Activated CD4-positive, alpha-beta T cell treated with anti-CD3 and anti-CD28 coated beads, Interleukin-2, amount 10 ng/mL, durations not matched to agents 24 days and 14 days (primary cell): ENCODE data around the gene BMPER. TPM values are rescaled to one million over a fixed set of nuclear protein-coding genes. Genes with fewer than 3 reads are reported as not detected.

Experiments used
- DNase-seq: peaks from one replicate; pipeline ENCODE4 v3.0.0; 2022
- H3K27ac Mint-ChIP-seq: one replicate; pipeline ENCODE4 v1.8.0; 2022; ENCODE audit warnings: mild to moderate bottlenecking, mixed read lengths
- H3K27me3 Mint-ChIP-seq: one replicate; pipeline ENCODE4 v1.8.0; 2022; ENCODE audit warnings: mixed read lengths
- H3K36me3 Mint-ChIP-seq: one replicate; pipeline ENCODE4 v1.8.0; 2022; ENCODE audit warnings: low read depth, mild to moderate bottlenecking, mixed read lengths
- H3K4me1 Mint-ChIP-seq: one replicate; pipeline ENCODE4 v1.8.0; 2021; ENCODE audit warnings: mixed read lengths
- H3K4me3 Mint-ChIP-seq: one replicate; pipeline ENCODE4 v1.8.0; 2022; ENCODE audit warnings: mild to moderate bottlenecking, moderate library complexity, mixed read lengths
- H3K9me3 Mint-ChIP-seq: one replicate; pipeline ENCODE4 v1.8.0; 2021; ENCODE audit warnings: mixed read lengths
- intact Hi-C: fragments of 100-400 bp; cut with micrococcal nuclease; formaldehyde crosslinking; loops from one replicate; pipeline ENCODE4 v1.15.1; 2023
- total RNA-seq: library from RNA; stranded (reverse); gene quantifications from 2 replicates; pipeline ENCODE4 v1.2.3, GENCODE V29; 2022

The BMPER gene
- total RNA-seq, result not detected in 2 replicates

DNA sequence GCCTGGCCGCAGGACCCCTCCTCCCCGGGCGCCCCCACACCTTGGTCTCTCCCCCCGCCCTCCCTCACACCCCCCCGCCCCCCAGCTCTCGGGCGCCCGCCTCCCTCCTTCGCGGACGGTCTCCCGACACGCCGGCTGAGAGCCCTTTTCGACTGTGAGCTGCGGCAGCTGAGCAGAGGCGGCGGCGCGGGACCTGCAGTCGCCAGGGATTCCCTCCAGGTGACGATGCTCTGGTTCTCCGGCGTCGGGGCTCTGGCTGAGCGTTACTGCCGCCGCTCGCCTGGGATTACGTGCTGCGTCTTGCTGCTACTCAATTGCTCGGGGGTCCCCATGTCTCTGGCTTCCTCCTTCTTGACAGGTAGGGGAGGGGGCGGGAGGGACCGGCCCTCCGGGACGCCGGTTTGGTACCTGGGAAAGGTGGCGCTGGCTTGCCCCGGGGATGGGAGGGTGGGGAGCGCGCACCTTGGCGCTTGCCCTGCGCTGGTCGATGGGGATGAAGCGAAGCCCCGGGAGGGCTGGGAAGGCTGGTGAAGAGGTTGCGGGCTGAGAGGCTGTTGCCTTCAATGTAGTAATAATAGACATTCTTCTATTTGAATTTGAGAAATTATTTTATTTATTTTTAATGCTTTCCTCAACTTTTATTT is at the start of gene BMPER:
Gene BMPER (plus strand): TSS at position 151 of the 644 bp plus-strand sequence. CDS start 75 bp downstream, at position 226.
- DNase-seq, result peak; percentile 56
- peaks cover 2% of the 10 kb centered on the region for H3K4me1 Mint-ChIP-seq
- intact Hi-C loops, result no loop called here
- H3K9me3 Mint-ChIP-seq, result no peaks in the 10 kb centered on the region
- no peak within 1 kb of the TSS for H3K27ac Mint-ChIP-seq
- peak within 1 kb of the TSS; percentile 59 for H3K4me3 Mint-ChIP-seq
- peaks cover 61% of the 10 kb centered on the region for H3K27me3 Mint-ChIP-seq
- no peaks in the 10 kb centered on the region for H3K36me3 Mint-ChIP-seq

DNA sequence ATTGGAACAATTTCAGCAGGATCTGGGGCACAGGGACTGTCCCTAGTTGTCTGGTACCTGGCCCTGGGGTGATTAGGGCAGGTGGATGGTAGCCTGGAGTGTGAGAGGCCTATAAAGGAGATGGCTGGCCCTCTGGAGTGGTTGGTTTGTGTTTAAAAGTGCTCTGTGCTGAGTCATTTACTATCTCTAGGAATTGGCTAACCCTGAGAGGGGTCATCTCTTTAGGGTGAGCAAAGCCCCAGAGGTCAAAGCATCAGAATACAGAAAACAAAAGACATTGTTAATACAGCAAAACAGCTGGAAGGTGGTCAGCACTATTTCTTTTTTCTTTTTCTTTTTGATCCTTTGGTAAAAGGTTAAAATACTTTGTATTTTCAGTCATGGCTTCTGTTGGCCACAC is 43.4 kb upstream of the BMPER start:
- intact Hi-C loops, result no loop called here
- Mint-ChIP-seq H3K27ac (no peak overlapping the region), H3K9me3 (no peaks in the 10 kb centered on the region), H3K4me3 (no peak overlapping the region), H3K36me3 (no peaks in the 10 kb centered on the region), H3K27me3 (no peaks in the 10 kb centered on the region), H3K4me1 (no peaks in the 10 kb centered on the region)
- DNase-seq, result no peak

DNA sequence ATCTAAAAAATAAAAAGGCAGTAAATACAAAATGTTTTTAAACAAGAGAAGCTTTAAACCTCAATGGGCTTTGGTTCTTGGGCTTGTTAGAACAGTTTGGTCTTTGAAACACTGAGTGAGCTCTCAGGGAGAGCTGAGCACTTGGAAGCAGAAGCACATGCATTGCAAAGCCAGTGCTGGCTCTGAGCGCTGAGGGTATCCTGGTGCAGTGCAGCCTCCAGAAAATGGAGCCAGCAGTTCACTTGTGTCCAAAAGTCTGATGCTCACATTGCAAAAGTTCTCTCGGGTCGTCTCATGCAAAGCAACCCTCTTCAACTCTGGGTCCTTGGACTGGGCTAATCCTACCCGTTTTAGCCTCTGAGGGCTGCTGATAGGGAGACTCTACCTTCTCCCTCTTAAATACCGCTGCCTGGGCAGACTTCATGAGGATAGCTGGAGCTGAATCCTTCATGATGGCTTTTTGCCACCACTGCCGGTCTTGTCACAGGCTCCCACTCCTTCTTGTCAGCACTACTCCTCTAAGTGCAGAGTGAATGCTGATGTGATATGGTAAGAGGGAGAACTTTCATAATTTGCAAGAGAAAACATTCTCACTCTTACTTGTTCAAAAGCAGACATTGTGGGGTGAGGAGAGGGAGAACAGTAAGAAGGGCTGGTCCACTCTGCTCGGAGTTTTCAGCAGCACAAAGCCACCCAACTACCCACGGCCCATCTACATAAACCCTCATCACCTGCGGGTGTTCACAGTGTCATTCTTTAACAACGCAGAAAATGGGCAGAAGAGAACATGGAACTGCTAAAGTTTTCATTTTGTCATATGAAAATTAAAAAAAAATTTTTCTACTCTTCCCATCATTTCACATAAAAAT is 42.2 kb upstream of the BMPER start:
- intact Hi-C loops, result no loop called here
- Mint-ChIP-seq H3K27ac (no peak overlapping the region), H3K4me3 (no peak overlapping the region), H3K4me1 (no peaks in the 10 kb centered on the region), H3K36me3 (no peaks in the 10 kb centered on the region), H3K9me3 (no peaks in the 10 kb centered on the region), H3K27me3 (no peaks in the 10 kb centered on the region)
- DNase-seq, result no peak

DNA sequence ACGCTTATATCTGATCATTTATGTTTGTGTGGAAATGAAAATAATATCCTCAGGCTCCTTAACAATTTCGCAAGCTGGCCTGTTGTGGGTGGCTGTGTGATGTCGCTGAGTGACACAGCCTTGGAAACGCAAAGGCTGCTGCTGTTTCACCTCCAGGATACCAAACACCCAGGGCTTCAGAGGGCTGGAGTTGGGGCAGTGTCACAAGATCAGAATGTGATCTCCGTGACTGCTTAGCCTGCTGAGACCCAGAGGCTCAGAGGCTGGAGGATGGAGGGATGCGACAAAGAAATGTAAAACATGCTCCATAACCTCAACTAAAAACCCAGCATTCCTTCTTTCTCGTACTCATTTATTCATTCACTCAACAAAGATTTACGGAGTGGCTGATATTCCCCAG is 37.2 kb upstream of the BMPER start:
- Mint-ChIP-seq H3K27ac (no peak overlapping the region), H3K27me3 (no peaks in the 10 kb centered on the region), H3K36me3 (no peaks in the 10 kb centered on the region), H3K4me1 (no peaks in the 10 kb centered on the region), H3K4me3 (no peak overlapping the region), H3K9me3 (no peaks in the 10 kb centered on the region)
- intact Hi-C loops, result no loop called here
- DNase-seq, result no peak

DNA sequence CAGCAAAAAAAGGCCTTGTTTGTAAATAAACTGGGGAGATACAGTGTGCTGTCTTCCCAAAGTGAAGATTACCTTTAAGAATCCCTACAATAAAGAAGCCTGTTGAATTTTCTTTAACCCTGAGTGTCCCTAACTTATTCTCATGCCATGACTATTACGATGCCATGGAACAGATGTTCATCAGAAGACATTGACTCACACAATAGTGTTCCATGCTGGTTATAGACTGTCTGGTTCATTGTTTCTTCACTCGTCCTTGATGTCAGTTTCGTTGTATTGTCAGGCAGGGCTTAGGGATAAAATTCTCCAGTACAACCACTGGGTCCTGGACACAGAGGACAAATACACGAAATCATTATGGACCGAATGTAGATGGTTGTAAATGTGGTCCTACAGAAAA is 36.2 kb upstream of the BMPER start:
- no peaks in the 10 kb centered on the region for H3K36me3 Mint-ChIP-seq
- H3K27ac Mint-ChIP-seq, result no peak overlapping the region
- H3K9me3 Mint-ChIP-seq, result no peaks in the 10 kb centered on the region
- no peak overlapping the region for H3K4me3 Mint-ChIP-seq
- H3K4me1 Mint-ChIP-seq, result no peaks in the 10 kb centered on the region
- H3K27me3 Mint-ChIP-seq, result no peaks in the 10 kb centered on the region
- DNase-seq, result no peak
- intact Hi-C loops, result no loop called here

DNA sequence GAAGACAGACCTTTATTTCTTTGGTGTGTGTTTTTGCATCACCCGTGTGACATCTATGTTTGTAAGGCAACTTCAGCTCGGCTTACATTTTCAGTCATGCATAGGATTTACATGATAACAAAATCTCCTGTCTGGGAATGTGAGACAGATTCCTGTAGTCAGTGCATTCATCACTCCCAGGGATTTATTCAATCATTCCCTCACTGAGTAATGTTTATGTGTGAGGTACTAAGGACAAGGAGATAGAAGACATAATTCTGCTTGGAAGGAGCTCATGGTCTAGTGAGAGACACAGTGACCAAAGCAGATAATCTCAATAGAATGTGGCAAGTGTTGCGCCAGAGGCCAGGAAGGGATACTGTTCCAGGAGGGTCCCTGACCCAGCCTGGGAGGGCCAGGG is 35.2 kb upstream of the BMPER start:
- Mint-ChIP-seq H3K4me1 (no peaks in the 10 kb centered on the region), H3K4me3 (no peak overlapping the region), H3K27ac (no peak overlapping the region)

DNA sequence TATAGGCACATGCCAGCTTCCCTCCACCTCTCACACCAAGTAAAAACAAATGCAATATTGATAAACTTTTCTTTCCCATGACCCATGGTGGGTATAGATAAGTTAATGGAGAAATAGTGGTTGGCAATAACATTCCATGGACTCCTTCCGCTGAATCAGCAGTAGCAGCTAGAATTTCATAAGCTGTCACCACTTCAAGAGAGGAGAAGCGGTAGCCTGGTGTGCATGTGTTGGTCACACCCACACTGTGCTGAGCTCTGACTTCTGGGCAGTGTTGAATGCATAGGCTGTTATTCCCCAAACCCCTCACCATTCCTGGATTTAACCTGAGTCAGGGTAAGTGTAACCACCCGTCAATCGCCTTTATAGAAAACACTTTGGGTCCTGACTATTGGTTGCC is 32.5 kb upstream of the BMPER start:
- no peaks in the 10 kb centered on the region for H3K4me1 Mint-ChIP-seq
- no peak overlapping the region for H3K27ac Mint-ChIP-seq
- no peak for DNase-seq
- no peak overlapping the region for H3K4me3 Mint-ChIP-seq
- H3K27me3 Mint-ChIP-seq, result peaks cover 2% of the 10 kb centered on the region
- H3K36me3 Mint-ChIP-seq, result no peaks in the 10 kb centered on the region
- intact Hi-C loops, result no loop called here
- no peaks in the 10 kb centered on the region for H3K9me3 Mint-ChIP-seq

More for the DNA sequence above, 35.2 kb upstream of the BMPER start:
- DNase-seq, result no peak
- no peaks in the 10 kb centered on the region for H3K9me3 Mint-ChIP-seq
- intact Hi-C loops, result no loop called here
- no peaks in the 10 kb centered on the region for H3K27me3 Mint-ChIP-seq
- H3K36me3 Mint-ChIP-seq, result no peaks in the 10 kb centered on the region

DNA sequence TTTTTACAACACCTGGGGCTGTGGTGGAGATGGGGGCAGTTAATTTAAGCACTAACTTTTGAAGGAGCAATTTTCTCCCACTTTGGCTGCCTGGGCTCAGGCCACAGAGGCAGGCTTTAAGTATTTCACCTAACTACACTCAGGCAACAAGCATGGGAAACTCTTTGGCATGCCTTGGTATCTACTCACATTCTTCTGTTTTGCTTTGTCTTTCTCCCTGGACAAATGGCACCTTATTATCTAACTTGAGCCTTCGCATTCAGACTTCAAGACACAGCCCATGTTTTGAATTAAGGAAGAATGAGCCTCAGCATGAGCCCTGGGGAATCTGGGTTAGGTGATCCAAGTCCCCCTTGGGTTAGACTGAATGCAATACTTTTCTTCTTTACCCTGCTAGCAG is 31.8 kb upstream of the BMPER start:
- intact Hi-C loops, result no loop called here

DNA sequence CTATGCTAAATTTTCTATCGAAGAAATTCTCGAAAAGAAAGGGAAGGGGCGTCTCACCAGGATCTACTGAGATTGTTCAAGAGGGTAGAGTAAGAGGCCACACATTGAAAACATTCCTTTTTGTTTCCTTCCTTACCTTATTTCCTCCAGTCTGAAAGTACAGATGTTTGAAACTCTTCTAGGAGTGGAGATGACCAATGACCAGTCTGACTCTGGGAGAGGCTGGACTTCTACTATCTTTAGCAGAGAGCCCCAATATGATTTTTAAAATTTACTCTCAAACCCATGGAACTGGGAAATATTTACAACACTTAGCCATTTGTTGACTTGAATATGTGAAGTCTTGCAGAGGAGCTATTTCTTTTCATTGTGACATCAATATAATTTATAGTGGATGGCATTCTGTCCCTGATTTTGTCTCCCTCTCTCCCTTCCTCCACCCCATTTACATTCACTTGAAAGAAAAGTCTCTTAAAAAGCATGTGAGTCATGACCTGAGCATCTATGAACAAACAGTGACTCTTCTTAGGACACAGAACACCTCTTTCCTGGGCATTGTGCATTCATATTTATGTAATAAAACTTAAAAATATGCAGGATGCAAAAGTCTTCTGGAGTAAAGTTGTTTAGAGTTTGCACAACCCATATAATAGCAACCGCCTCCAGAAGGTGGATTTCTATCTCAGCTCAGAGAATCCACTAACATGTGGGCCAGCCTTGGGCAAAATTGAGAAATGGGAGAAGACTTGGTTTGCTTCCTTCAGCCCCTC is 31.2 kb upstream of the BMPER start:
- no peaks in the 10 kb centered on the region for H3K9me3 Mint-ChIP-seq
- no peak overlapping the region for H3K27ac Mint-ChIP-seq
- H3K4me3 Mint-ChIP-seq, result no peak overlapping the region
- intact Hi-C loops, result no loop called here
- no peaks in the 10 kb centered on the region for H3K4me1 Mint-ChIP-seq
- DNase-seq, result no peak
- H3K36me3 Mint-ChIP-seq, result no peaks in the 10 kb centered on the region
- peaks cover 2% of the 10 kb centered on the region for H3K27me3 Mint-ChIP-seq

More for the DNA sequence above, 31.8 kb upstream of the BMPER start:
- H3K27me3 Mint-ChIP-seq, result peaks cover 2% of the 10 kb centered on the region
- no peak overlapping the region for H3K27ac Mint-ChIP-seq
- H3K4me3 Mint-ChIP-seq, result no peak overlapping the region
- no peaks in the 10 kb centered on the region for H3K9me3 Mint-ChIP-seq
- DNase-seq, result no peak
- H3K4me1 Mint-ChIP-seq, result no peaks in the 10 kb centered on the region
- no peaks in the 10 kb centered on the region for H3K36me3 Mint-ChIP-seq

DNA sequence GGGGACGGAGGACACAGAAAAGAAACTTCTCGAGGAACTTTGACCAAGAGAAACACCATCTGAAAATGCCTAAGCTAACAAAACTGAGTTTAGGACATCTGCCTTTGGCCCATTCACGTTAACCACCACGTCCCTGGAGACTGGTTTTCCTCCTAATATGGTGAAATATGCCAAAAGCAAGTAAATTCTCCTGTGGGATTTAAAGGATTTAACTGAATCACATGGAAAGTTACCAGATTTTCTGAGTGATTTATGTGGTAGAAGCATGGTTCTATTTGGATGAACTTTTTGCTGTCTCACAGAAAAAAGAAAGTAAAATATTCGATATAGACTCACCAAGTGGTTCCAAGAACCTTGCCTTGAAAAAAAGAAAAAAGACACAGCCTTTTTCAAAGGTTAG is 30.4 kb upstream of the BMPER start:
- peaks cover 2% of the 10 kb centered on the region for H3K27me3 Mint-ChIP-seq
- H3K4me3 Mint-ChIP-seq, result no peak overlapping the region
- no peaks in the 10 kb centered on the region for H3K36me3 Mint-ChIP-seq
- H3K4me1 Mint-ChIP-seq, result no peaks in the 10 kb centered on the region
- H3K27ac Mint-ChIP-seq, result no peak overlapping the region
- DNase-seq, result no peak
- H3K9me3 Mint-ChIP-seq, result no peaks in the 10 kb centered on the region
- intact Hi-C loops, result no loop called here

DNA sequence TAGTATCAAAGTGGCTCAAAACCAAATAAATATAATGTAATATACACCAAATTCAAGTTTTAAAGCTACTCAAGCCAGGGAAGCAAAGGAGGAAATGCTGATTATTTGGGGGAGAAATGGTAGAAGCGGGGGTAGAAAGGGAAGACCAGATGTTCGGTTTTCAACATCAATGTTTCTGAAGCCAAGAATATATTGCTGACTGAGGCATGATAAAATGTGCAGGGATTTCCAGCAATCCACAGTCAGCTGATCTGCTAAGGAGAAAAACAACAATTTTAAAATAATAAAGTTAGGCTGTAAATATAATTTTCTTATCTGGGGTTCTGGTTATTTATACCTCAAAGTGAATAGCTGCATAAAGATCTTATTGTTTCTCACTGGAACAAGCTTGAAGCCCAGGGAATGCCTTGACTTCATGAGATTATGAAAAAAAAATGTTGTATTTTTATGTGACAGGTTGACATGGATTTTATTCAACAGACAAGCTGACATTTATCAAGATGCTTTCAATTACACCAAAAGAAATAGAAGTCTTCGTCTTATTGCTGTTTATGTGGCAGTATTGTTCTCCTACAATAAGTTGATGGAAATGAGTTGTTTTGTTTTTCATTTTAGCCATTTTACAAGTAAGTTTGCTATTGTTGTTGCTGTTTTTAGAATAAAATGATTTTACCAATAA is 28.6 kb upstream of the BMPER start:
- Mint-ChIP-seq H3K9me3 (no peaks in the 10 kb centered on the region), H3K36me3 (no peaks in the 10 kb centered on the region), H3K4me1 (no peaks in the 10 kb centered on the region), H3K27ac (no peak overlapping the region), H3K4me3 (no peak overlapping the region), H3K27me3 (peaks cover 2% of the 10 kb centered on the region)
- DNase-seq, result no peak
- intact Hi-C loops, result no loop called here

DNA sequence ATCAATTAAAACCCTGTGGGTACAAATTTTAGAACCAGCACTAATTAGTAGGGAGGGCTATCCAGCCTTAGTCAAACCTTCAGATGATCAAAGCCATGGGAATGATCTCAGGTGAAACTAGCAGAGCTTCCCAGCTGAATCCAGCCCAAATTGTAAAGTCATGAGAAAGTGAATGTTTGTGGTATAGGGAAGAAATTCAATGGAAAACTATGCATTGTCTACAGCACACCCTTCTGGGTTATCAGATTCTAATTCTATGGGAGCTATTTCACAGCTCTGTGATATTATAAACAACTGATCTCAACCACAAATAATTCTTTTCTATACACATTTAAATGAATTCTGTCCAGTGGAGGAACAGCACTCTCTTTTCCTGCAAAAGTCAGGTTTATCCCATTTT is 24.6 kb upstream of the BMPER start:
- no peak for DNase-seq
- Mint-ChIP-seq H3K36me3 (no peaks in the 10 kb centered on the region), H3K27ac (no peak overlapping the region), H3K9me3 (no peaks in the 10 kb centered on the region), H3K27me3 (peaks cover 3% of the 10 kb centered on the region), H3K4me3 (no peak overlapping the region), H3K4me1 (no peaks in the 10 kb centered on the region)
- intact Hi-C loops, result no loop called here

DNA sequence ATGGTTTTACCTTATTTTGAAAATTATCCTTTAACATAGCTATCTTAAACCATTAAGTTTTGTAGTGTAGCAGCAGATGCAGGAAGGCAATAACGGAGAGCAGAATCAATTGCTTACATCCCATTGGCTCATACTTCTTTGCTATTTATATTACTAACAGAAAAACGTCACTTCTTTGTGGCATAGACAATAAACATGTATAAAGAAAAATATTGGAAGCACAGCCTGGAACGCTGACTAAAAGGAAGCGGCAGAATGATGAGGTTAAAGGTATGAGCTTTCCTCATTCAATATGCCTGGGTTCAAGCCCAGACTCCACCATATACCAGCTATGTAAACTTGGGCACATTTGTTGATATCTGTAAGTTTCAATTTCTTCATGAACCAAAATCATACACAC is 24.0 kb upstream of the BMPER start:
- peaks cover 3% of the 10 kb centered on the region for H3K27me3 Mint-ChIP-seq
- intact Hi-C loops, result no loop called here
- no peak for DNase-seq
- H3K4me1 Mint-ChIP-seq, result no peaks in the 10 kb centered on the region
- no peak overlapping the region for H3K27ac Mint-ChIP-seq
- H3K4me3 Mint-ChIP-seq, result no peak overlapping the region
- no peaks in the 10 kb centered on the region for H3K36me3 Mint-ChIP-seq
- H3K9me3 Mint-ChIP-seq, result no peaks in the 10 kb centered on the region
